ENCODE measurements around the gene TMEM190.
"Not testable (repeated sequence)": the region's sequence is repeated elsewhere in the genome, so short reads cannot be mapped to it uniquely, and the experiment has no call there.

The TMEM190 gene

DNA sequence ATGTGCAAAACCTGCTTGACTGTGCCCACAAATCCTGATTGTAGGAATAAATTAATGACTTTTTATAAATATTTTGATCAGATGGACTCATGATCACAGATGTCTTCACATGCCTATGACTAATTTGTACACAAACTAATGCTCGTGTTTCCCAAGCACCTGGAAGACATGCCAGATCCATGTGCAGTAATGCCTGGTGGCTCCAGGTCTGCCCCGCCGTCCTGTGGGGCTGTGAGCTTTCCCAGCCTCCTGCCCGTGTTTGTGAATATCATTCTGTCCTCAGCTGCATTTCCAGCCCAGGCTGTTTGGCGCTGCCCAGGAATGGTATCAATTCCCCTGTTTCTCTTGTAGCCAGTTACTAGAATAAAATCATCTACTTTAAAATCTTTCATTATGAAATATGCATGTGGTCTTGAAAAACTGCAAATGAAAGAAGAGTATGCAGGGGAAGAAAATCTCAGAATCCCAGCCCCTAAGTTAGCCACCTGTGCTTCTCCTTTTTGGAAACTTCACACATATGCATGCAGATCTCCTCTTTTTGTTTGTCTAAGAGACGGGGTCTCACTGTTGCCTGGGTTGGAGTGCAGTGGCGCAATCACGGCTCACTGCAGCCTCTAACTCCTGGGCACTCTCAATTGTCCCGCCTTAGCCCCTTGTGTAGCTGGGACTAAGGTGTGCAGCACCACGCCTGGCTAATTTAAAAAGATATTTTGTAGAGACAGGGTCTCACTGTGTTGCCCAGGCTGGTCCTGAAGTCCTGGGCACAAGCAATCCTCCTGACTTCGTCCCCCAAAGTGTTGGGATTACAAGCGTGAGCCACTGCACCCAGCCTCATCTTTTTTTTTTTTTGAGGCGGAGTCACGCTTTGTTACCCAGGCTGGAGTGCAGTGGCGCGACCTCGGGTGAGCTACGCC is 15.3 kb downstream of the TMEM190 start:
- no peak for DNase-seq

DNA sequence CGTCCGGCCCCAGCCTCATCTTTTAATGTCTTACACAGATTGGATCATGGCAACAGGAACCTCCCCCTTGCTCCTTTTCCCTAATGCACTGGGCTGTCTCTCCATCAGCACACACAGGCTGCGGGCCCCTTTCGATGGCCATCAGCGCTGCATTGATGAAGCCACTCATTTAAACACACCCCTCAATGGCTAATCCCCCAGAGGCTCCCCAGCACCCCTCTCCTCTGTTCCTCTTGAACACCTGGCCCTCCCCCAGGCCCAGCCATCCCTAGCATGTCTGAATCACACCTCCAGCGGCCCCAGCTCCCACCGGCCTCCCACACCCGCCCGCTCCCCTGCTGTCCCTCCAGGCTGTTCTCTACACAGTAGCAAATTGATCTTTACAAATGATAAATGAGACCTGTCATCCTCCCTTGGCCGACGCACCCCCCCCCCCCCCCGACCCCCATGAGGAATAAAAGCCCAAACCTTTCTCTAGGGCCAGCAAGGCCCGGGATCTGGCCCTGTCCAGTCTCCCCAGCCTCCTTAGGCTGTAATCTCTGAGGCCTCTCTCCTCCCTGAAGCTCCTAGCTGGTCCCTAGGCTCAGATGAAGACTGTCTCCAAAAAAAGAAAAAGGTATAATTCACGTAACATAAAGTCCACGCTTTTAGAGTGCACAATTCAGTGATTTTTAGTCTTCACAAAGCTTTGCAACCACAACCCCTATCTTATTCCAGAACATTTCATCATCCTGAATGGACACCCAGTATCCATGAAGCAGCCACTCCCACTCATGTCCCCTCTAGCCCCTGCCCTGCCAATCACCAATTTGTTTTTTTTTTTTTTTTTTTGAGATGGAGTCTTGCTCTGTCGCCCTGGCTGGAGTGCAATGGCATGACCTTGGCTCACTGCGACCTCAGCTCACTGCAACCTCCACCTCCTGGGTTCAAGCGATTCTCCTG is 16.5 kb downstream of the TMEM190 start:
- DNase-seq: no peak

DNA sequence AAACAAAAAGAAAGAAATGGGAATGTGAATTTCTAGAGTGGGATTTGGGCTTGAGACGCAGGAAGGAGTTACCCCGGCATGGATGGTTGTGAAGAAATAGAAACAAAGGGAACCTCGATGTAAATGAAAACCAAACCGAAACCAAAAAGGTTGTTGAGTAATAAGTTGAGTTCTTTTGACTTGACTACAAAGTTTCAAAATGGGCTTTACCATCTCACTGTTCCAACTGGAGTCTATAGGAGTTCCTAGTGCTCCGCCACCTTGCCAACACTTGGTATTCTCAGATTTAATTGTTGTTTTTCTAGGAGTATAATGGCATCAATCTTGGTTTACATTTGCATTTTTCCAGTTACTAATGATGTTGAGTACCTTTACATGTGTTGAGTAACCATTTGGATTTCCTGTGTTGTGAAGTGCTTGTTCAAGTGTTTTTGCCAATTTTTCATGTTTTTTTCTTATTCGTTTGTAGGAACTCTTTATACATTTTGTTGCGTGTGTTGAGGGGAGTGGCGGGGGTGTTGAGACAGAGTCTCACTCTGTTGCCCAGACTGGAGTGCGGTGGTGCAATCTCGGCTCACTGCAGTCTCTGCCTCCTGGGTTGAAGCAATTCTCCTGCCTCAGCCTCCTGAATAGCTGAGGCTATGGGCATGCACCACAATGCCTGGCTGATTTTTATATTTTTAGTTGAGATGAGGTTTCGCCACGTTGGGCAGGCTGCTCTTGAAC is 21.7 kb downstream of the TMEM190 start:
- DNase-seq: no peak

DNA sequence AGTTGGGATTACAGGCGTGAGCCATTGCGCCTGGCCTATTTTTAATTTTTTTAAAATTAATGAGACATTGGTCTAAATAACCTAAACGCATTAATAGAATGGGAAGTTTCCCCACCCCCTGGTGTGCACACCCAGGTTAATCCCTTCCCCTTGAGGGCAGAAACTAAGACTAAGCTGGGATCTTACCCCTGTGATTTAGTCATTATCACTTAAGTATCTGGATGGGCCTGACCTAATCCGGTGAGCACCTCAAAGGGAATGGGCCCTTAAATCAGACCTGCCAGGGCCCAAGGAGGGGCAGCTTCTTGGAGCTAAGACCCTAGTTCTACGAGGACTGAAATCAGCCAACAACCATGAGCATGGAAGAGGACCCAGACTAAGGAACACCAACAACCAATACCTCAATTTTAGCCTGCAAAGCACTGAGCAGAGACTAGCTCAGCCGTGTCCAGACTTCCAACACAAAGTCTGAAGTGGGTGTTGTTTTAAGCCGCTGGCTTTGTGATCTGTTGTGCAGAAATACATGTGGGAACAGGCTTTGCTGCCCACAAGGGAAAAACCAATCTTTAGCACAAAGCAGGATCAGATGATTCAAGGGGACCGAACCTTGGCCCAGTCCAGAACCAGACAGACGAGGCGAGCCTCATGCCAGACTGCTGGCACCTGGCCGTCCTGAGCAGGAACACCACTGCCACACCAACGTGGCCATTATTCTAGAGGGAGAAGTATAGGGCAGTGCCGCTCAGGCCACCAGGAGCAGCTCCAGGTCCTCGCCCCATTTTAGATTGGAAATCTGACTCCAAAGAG is 23.9 kb downstream of the TMEM190 start:
- no peak for DNase-seq

DNA sequence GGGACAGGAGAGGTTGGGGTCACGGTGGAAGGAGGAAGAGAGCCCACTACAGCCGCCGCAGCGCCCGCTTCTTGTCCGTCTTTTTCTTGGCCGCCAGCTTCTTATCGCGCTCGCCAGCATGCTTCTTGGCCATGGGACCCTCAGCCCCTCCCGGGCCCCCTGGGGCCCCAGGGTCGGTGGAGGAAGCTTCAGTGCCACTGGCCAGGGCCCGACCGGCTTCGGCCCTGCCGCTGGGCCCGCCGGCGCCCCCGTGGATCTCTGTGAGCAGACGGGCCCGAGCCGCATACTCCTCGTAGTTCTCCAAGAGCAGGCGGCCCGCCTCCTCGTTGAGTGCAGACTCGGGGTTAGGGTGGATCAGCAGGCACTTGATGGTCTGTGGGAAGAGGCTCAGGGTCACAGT is 24.8 kb downstream of the TMEM190 start:
- not testable (repeated sequence) for DNase-seq

DNA sequence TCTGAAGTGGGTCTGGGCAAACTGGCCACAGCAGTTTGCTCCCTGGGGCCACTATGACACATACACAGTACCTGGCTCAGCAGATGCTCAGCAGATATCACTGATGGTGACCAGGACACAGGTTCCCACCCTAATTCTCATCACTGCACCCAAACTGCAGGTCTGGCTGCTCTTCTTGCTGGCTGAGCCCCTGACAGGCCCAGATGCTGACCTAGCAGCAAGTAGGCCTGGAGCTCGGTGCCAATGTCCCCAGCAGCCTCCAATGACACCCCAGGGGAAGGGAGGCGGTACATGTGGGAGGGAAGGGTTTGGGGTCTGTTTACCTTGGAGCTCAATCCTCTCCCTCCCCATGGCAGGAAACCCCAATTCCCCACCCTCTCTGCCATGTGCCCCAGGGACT is 25.9 kb downstream of the TMEM190 start:
- DNase-seq: no peak

DNA sequence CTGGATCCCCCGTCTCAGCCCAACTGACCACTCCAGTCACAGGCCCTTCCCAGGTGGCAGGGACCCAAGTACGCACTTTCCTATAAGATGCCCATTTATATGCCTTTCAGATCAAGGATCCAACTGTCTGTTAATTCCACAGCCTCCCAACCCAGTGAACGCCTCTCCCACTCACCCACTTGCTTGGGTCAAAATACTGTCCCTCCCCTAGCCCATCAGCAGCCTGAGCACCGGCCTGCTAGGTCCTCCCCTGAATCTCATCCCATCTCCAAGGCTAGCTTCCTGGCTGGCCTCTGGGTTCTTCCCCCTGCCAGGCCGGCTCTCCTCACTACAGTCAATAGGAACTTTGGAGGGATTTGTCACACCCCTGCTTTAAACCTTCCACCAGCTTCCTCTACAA is 29.0 kb downstream of the TMEM190 start:
- DNase-seq: no peak

DNA sequence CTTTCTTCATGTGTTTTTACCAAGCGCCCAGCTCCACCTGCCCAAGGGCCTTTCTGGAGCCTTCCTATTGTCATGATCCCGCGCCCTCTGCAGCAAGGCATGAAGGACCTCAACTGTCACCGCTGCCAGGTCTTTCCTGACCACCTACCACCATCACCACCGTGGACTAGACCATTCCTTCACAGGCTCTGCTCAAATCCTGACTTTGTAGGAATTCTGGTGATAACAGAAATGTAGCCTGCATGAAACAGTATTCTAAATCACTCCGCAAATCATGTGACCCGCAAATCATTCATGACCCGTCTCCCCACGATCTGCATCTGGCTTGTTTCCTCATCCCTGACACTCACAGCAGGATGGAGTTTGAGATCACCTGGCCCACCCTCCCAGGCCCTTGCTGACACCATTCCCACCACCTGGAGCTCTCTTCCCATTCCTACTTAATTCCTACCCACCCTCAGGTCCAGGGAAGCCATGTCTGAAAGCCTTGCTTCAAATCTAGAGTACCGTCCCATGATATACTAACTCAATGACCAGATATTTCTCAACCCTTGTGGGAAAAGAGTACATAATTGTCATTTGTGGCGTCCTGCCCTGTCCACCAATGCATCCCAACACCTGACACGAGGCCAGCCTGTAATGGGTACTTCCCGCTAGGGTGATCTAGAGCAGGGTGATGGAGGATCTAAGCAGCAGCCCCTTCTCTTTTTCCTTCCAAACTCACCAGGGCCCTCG is 29.6 kb downstream of the TMEM190 start:
- DNase-seq: no peak

DNA sequence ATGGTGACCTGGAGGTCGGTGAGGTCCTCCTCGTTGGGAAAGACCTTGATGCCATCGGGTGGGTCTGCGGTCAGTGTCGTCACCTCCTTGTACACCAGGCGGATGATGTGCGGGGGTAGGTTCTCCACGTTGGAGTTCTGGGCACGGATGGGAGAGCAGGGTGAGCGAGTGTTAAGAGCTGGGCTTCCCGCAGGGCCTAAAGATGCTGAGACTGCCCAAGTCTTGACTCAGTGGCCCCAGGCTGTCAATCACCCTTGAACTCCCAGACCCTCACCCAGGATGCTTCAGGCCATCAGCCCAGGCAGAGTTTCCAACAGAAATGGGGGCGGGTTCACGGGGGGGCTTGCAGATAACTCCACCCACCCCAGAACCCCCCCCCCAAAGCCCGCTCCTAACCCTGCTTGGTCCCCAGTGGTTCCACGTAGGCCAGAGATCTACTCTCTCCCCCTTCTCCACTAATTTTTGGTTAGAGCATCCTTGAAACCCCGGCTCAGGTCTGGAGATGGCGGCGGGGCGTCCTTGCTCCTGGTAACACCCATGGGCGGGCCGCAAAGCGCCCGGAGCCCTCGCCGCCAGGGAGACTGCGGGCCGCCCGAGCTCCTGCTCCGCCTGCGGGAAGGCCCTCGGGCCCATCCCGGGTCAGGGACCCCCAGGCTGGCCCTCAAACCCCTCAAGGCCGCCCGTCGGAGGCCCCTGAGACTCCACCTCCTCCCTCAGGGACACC is 30.4 kb downstream of the TMEM190 start:
- DNase-seq: no peak

DNA sequence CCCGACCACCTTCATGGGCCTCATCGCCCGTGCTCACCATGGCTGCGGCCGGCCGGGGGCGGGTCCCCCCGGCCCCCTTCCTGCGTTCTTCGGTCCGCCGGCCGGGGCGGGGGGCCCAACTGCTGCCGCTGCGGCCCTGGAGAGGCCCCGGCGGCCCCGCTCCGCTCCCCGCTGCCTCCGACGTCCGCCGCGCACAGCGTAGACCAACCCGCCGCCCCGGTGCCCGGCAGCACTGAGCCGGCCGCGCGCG is 30.8 kb downstream of the TMEM190 start, which contains the start of gene UBE2S:
UBE2S (minus strand) TSS at position 239 of the 250 bp plus-strand sequence; CDS start at position 40, 199 bp downstream.
- not testable (repeated sequence) for DNase-seq

DNA sequence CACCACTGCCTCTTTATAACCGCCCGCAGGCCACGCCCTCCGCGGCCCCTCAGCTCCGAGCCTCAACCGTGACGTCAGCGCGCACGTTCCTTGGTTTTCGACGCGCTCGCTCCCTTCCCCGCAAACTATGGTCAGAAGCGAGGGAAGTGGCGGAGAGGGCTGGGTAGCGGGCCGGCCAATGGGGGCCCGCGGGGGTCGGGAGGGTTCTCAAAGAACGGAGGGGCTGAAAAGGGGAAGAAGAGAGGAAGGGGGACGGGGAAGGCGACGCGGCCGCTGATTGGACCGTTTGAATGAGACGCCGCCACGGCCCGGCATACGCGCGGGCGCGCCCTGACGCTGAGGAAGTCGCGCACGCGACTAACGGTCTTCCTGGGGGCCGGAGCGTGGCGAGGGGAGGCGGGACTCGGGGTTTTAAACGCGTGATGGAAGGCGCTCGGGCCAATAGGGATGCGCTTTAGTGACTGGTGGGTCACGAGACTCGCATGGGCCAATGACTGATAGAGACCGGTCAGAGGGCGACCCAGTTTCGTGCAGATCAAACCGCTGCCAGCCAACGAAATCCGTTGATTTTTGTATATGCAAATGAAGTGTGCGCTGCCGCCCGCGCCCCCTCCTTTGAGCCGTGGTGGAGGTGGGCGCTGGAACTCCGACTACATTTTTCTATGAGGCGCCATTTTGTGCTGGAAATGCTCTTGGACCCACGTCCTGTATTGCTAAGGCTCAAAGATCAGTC is 31.3 kb downstream of the TMEM190 start:
- peak; percentile 97 for DNase-seq

DNA sequence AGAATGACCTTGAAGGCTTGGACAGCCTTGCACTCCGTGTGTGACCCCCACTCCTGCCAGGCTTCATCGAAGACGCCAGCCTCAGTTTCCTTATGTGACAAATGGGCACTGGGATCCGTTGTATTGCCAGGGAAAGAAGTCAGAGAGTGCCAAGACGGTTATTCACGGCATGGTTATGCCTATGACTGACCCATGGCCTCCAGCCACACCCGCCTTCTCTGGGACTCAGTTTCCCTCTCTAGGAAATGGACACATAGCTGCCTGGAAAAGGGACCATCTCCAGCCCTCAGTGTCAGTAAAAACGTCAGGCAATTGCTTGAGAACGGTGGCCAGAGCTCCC is 31.9 kb downstream of the TMEM190 start:
- DNase-seq: no peak

DNA sequence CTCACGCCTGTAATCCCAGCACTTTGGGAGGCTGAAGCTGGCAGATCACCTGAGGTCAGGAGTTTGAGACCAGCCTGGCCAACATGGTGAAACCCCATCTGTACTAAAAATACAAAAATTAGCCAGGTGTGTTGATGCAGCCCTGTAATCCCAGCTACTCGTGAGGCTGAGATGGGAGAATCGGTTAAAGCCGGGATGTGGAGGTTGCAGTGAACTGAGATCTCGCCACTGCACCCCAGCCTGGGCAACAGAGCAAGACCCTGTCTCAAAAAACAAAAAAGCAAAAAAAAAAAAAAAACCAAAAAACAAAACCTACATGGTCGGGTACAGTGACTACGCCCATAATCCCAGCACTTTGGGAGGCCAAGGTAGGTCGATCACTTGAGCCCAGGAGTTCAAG is 32.6 kb downstream of the TMEM190 start:
- not testable (repeated sequence) for DNase-seq

DNA sequence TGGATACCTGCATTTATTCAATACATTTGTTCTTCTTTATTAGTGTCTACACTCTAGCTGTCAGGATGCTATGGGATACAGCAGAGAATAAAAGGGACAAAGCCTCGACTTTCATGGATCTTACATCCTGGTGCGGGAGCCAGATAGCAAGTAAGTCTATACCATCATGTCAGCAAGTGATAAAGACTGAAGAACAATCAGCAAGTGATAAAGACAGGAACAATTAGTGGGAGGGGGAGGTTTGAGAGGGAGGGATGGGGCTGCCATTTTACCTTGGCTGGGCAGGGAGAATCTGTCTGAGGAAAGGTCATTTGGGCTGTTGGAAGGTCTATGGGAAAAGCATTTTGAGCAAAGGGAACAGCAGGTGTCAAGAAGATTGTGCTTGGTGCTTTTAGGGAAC is 33.5 kb downstream of the TMEM190 start:
- DNase-seq: no peak

DNA sequence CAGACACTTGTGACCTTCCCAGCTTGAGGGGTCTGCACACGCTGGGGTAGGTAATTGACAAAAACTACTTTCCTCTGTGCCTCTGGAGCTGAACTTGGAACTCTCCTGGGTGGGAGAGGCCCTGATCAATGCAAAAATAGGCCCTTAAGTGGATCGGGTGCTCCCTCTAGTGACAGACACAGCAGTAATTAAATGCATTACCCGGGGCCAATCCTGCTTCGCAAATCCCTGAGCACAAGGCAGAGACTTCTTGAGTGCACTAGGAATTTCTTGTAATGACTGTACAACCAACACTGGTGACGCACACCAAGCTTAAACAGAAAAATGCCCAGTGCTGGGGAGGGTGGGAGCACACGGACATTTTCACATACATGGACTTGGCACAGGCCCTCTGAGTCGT is 41.6 kb downstream of the TMEM190 start:
- DNase-seq: no peak

DNA sequence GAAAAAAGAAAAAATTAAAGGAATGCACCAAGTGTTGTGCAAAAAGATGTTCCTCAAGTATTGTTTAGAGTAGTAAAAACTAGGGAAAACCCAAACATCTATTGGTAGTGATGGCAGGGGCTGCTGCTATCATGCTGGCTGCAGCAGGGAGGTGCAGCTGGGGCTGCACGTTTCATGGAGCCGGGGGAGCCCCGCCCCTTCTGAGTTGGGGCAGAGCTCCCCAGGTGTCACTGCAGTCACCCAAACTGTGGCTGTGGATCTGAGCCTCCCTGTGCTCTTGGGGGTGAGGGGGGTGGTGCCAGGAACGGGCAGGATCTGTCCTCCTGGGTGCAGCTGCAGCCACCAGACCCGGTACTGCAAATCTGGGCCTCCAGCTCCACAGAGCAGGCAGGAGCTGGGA is 42.5 kb downstream of the TMEM190 start:
- DNase-seq: no peak

DNA sequence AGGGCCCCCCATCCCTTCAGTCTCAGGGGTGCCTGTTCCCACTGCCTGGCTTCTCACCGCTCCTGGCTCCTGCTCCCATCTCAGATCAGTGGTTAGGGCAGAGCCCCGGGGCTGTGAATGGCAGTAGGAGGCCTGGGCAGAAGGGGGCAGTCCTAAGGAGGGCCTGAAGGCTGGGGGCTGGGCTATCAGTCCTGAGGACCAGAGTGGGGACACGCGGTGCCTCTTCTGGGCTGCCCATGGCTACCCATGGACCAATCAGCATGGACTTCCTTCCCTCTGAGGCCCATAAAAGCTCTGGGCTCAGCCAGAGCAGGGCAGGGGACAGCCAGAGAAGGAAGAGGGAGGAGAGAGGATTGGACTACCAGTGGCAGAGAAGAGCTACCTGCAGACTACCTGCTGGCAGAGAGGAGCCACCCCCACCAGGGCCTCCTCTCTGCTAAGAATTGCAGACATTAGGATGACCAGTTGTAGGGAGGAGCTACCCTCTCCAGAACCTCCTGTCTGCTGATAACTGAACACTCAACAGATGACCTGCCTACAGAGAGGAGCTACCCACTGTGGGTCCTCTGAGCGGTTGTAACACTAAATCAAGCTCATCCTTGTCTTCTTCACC is 43.1 kb downstream of the TMEM190 start:
- no peak for DNase-seq

DNA sequence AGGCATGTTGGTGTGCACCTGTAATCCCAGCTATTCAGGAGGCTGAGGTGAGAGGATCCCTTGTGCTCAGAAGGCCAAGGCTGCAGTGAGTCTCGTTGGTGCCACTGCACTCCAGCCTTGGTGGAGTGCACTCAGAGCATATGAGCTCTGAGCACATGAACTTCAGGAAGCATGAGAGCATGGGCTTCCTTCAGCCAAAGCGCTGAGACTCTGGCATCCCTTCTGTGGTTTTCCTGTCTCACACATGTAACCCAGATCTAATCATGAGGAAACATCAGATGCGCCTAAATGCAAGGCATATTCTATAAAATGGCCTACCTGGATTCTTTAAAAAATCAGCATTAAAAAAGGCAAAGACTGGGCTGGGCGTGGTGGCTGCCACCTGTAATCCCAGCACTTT is 44.7 kb downstream of the TMEM190 start:
- not testable (repeated sequence) for DNase-seq

DNA sequence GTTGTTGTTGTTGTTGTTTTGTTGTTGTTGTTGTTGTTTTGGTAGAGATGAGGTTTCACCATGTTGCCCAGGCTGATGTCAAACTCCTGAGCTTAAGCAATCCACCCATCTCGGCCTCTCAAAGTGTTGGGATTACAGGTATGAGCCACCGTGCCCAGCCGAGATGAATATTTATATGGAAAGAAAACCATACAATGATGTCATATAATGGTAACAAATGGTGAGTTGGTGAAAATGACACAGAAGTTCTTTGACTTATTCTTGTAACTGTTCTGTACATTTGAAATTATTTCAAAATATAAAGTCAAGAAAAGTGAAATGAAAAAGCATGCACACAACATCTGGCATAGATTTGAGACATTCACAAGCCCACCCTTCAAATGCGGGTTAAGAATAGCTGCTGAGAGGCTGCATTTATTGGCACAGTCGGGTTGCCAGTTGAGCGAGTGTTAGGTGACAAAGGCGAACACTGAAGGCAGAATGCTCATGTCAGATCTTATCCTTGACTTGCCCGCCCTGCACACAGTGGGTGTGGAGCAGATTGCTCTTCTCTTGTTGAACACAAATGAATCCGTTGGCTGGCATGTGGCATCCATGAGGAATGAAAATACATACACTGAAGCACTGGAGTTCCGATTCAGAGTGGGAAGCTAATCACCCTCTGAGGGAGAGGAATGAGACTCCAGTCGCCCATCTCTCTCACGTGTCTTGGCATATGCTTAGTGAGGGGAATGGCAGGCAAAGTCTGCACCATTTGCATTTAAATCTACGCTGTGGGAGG is 46.8 kb downstream of the TMEM190 start:
- DNase-seq: no peak
